ENCODE data around the gene NKX6-1. TPM values are rescaled to one million over a fixed set of nuclear protein-coding genes. Genes with fewer than 3 reads are reported as not detected.

NKX6-1 gene
- total and polyA plus RNA-seq, 2 experiments from 2014 or later, result 0.11 TPM; not detected in 1

- Histone ChIP-seq H3K4me1 (ENCODE audit: insufficient read depth) (no peaks in the 10 kb centered on the region), H3F3A (ENCODE audit: insufficient read depth) (no peaks in the 10 kb centered on the region), H3K9me3 (ENCODE audit: low read depth) (no peaks in the 10 kb centered on the region), H4K20me1 (ENCODE audit: insufficient read depth) (no peaks in the 10 kb centered on the region), H3K4me2 (ENCODE audit: unreplicated experiment) (no peak overlapping the region), H3K9me2 (ENCODE audit: insufficient read depth) (no peaks in the 10 kb centered on the region), H3K79me2 (ENCODE audit: insufficient read depth) (no peaks in the 10 kb centered on the region), H3K4me3 (no peak overlapping the region), H3K36me3 (ENCODE audit: low read depth) (no peaks in the 10 kb centered on the region), H3K27ac (no peak overlapping the region), H3K9ac (no peak overlapping the region), H3K27me3 (replicated peaks; ENCODE audit: insufficient read depth) (peaks cover 97% of the 10 kb centered on the region), H2AFZ (no peak overlapping the region)
- TF ChIP-seq EZH2phosphoT487 (IDR thresholded peaks at IDR 0.05; ENCODE audit: insufficient read depth, low read depth), result no peak
- no peak for TF ChIP-seq EZH2 (IDR thresholded peaks at IDR 0.05; ENCODE audit: insufficient read depth, poor library complexity, severe bottlenecking)
- WGBS, 2 experiments (ENCODE audit: low coverage in 1 of 2, low lambda C conversion rate in 2 of 2, missing lambda C conversion rate in 2 of 2), result 39 to 57% methylated on average over 1 of the region's 1 CpG
- no peak for DNase-seq
- in situ Hi-C loops (cut with MboI), result no loop called here
These were observed 8.4 kb downstream of the NKX6-1 start for GRCh38 chr4:84490663-84491062.

GRCh38 chr4:84484236-84484635 lies 14.9 kb downstream of the NKX6-1 start:
- DNase-seq, result no peak
- Histone ChIP-seq H2AFZ (no peak overlapping the region), H3K4me2 (ENCODE audit: unreplicated experiment) (no peak overlapping the region), H3K9me2 (ENCODE audit: insufficient read depth) (no peaks in the 10 kb centered on the region), H3K9me3 (ENCODE audit: low read depth) (no peaks in the 10 kb centered on the region), H3K4me3 (no peak overlapping the region), H3K36me3 (ENCODE audit: low read depth) (no peaks in the 10 kb centered on the region), H4K20me1 (ENCODE audit: insufficient read depth) (no peaks in the 10 kb centered on the region), H3K9ac (no peak overlapping the region), H3K79me2 (ENCODE audit: insufficient read depth) (no peaks in the 10 kb centered on the region), H3F3A (ENCODE audit: insufficient read depth) (no peaks in the 10 kb centered on the region), H3K4me1 (ENCODE audit: insufficient read depth) (no peaks in the 10 kb centered on the region), H3K27me3 (replicated peaks; ENCODE audit: insufficient read depth) (peaks cover 97% of the 10 kb centered on the region), H3K27ac (no peak overlapping the region)
- TF ChIP-seq EZH2 (IDR thresholded peaks at IDR 0.05; ENCODE audit: insufficient read depth, poor library complexity, severe bottlenecking) (no peak), EZH2phosphoT487 (IDR thresholded peaks at IDR 0.05; ENCODE audit: insufficient read depth, low read depth) (no peak)
- in situ Hi-C loops (cut with MboI), result no loop called here
- 16 to 24% methylated on average over 4 of the region's 4 CpGs for WGBS, 2 experiments (ENCODE audit: low coverage in 1 of 2, low lambda C conversion rate in 2 of 2, missing lambda C conversion rate in 2 of 2)

- Histone ChIP-seq H2AFZ (no peak overlapping the region), H3K27me3 (replicated peaks; ENCODE audit: insufficient read depth) (peaks cover 97% of the 10 kb centered on the region), H4K20me1 (ENCODE audit: insufficient read depth) (no peaks in the 10 kb centered on the region), H3K9ac (no peak overlapping the region), H3K4me2 (ENCODE audit: unreplicated experiment) (peak overlapping the region; percentile 21), H3K36me3 (ENCODE audit: low read depth) (no peaks in the 10 kb centered on the region), H3K27ac (no peak overlapping the region), H3F3A (ENCODE audit: insufficient read depth) (no peaks in the 10 kb centered on the region), H3K79me2 (ENCODE audit: insufficient read depth) (no peaks in the 10 kb centered on the region), H3K4me1 (ENCODE audit: insufficient read depth) (no peaks in the 10 kb centered on the region), H3K9me2 (ENCODE audit: insufficient read depth) (no peaks in the 10 kb centered on the region), H3K9me3 (ENCODE audit: low read depth) (no peaks in the 10 kb centered on the region), H3K4me3 (no peak overlapping the region)
- TF ChIP-seq EZH2 (IDR thresholded peaks at IDR 0.05; ENCODE audit: insufficient read depth, poor library complexity, severe bottlenecking) (peak; percentile 64), EZH2phosphoT487 (IDR thresholded peaks at IDR 0.05; ENCODE audit: insufficient read depth, low read depth) (no peak)
- DNase-seq, result no peak
- WGBS, 2 experiments (ENCODE audit: low coverage in 1 of 2, low lambda C conversion rate in 2 of 2, missing lambda C conversion rate in 2 of 2), result 2 to 6% methylated on average over 19 to 20 of the region's 20 CpGs
- in situ Hi-C loops (cut with MboI), result no loop called here
These were observed 15.4 kb downstream of the NKX6-1 start for GRCh38 chr4:84483688-84484087.

GRCh38 chr4:84482564-84483563 lies 16.2 kb downstream of the NKX6-1 start:
- no peaks in the 10 kb centered on the region for H3K9me2 ChIP-seq (ENCODE audit: insufficient read depth)
- no peaks in the 10 kb centered on the region for H3K36me3 ChIP-seq (ENCODE audit: low read depth)
- H3K9ac ChIP-seq, result no peak overlapping the region
- H4K20me1 ChIP-seq (ENCODE audit: insufficient read depth), result no peaks in the 10 kb centered on the region
- TF ChIP-seq EZH2phosphoT487 (IDR thresholded peaks at IDR 0.05; ENCODE audit: insufficient read depth, low read depth) (no peak), EZH2 (IDR thresholded peaks at IDR 0.05; ENCODE audit: insufficient read depth, poor library complexity, severe bottlenecking) (no peak)
- in situ Hi-C loops (cut with MboI), result no loop called here
- WGBS, 2 experiments (ENCODE audit: low coverage in 1 of 2, low lambda C conversion rate in 2 of 2, missing lambda C conversion rate in 2 of 2), result 8 to 9% methylated on average over 69 of the region's 69 CpGs
- H2AFZ ChIP-seq, result no peak overlapping the region
- no peaks in the 10 kb centered on the region for H3K4me1 ChIP-seq (ENCODE audit: insufficient read depth)
- peak overlapping the region; percentile 21 for H3K4me2 ChIP-seq (ENCODE audit: unreplicated experiment)
- H3K27me3 ChIP-seq (replicated peaks; ENCODE audit: insufficient read depth), result peaks cover 92% of the 10 kb centered on the region
- DNase-seq, result peak; percentile 53
- no peak overlapping the region for H3K4me3 ChIP-seq
- no peaks in the 10 kb centered on the region for H3K79me2 ChIP-seq (ENCODE audit: insufficient read depth)
- no peaks in the 10 kb centered on the region for H3K9me3 ChIP-seq (ENCODE audit: low read depth)
- no peak overlapping the region for H3K27ac ChIP-seq
- no peaks in the 10 kb centered on the region for H3F3A ChIP-seq (ENCODE audit: insufficient read depth)
